ENCODE data around the gene PRKCA.

The PRKCA gene

DNA sequence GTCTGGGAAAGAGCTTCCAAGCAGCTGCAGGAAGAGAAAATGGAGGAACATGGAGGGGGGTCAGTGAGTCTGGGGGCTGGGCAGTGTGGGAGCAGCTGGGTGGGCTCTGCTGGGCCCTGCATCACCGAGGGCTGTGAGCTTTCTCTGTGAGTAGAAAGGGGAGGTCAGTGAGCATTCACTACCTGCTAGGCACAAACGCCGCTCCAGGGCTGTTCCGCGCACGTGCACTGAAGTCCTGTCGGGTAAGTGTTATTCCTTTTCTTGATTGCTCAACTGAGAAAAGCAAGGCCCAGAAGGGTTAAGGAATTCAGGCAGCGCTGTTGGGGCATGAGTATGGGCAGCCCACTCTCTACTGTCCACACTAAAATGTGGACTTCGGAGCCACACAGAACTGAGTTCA is 537.2 kb downstream of the PRKCA start:
- no peak for DNase-seq (ENCODE audit: low spot score)

DNA sequence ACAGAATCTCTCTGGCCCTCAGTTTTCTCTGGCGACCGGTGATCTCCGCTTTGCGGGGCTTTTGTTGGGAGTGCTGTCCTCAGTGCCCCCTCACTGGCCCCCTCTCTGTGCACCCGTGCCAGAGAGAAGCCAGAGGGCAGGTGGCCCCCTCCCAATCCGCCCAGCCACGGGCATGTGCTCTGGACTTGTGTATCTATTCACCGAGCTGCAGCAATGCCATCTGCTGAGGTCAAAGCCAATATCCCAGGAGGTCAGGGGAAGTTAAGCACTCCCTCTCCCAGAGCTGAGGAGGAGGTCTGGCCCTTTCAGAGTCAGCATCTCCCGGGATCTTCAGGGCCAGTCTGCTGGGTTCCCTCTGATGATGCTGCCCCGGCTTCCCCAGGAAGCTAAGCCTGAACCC is 537.6 kb downstream of the PRKCA start:
- no peak for DNase-seq (ENCODE audit: low spot score)

DNA sequence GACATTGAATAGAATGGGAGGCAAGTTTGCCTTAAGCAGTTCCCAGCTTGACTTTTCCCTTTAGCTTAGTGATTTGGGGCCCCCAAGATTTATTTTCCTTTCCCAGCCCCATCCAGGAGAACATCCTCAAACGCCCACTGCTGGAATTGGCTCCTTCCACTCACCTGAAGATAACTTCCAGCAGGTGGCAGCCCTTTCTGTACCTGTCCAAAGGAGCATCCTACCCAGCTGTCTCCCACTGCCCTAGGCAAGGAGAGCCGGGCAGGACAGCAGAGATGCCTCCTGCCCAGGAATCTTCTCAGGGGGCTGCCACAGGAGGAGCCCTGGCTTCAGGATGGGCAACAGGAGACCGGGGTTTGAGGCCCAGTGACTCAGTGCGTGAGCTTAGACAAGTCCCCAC is 538.9 kb downstream of the PRKCA start:
- DNase-seq (ENCODE audit: low spot score) = no peak

DNA sequence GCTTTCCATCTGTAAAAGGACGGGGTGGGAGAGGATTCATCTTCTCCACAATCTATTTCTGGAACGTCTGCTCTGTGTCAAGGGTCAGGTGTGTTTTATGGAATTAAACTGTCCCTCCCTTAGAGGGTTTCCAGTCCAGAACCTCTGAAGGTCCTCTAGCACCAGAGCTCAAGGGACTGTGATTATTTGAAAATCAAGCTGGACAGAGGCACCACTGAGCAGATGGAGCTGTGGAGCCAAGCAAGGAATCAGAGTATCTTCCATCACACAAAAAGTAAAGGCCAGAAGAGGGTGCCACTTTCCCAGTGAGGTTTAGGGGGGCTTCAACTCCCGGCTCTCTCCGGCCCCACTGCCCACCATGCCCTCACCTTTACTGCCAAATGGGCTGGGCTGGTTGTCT is 539.3 kb downstream of the PRKCA start:
- DNase-seq (ENCODE audit: low spot score) = no peak

DNA sequence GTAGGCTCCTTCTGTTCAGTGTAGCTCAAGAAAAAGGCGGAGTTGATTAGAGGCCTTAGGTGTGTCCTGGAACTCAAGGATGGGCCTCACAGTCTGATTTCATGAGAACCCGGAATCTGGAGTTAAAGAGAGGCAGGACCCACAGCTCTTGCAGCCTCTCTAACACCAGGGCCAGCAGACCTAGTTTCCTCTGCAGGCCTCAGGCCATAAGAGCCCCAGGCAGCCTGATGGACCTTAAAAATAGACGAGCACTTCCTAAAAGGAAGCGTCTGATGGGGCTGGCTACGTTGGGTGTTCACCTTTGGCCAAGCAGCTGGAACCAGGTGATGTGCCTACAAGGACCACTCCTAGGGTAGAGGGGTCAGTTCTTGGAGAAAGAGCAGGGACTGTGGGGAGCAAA is 540.1 kb downstream of the PRKCA start:
- no peak for DNase-seq (ENCODE audit: low spot score)

DNA sequence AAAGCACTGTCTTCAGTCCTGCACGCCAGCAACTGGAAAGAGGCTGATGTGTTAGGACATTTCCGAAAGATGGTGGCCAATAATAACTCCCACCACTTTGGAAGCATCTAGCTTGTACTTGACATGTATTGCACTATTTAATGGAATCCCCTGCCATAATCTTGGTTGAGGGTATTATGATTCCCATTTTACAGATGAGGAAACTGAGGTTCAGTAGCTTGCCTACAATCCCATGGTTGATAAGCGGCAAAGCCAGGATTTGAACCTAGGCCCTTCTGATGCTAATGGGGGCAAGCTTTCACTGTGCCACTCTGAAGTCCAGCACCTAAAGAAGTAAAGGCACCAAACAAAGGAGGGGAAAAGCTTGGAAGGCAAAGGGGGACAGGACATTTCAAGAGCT is 540.5 kb downstream of the PRKCA start:
- DNase-seq (ENCODE audit: low spot score) = no peak

DNA sequence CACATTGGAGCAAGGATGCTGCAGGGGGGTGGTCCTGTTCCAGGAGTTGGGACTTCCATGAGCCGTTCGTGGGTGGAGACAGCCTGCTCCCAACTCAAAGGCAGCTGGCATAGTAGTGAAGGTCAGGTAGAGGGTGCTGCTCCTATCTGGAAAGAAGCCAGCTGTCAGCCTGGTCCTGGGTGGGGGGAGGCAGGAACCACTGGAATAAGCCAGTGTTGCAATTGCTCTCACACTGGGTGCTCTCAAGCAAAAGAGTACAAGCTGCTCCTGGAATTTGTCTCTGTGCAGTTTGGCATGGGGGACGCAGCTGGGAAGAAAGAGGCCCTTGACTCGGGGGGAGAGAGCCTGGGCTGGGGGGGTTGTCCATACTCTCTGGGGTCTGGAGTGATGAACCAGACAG is 541.2 kb downstream of the PRKCA start:
- DNase-seq (ENCODE audit: low spot score) = no peak

DNA sequence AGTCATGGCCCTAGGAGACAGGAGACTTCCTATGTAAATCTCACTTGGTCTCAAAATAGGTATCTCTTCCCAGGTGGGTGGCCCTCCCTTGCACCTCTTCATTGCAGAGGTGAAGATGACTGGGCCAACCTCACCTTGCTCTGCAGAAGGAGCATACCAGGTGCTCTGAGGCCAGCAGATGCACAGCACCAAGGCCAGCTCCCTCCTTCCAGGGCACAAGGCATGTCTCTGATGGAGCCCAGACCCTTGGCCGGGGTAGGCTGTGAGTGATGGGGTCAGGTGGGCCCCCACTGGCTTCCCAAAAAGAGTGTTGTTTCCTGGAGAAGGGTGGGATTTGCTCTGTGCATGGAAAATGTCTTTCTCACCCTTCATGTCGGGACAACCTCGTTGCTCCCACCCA is 545.3 kb downstream of the PRKCA start:
- DNase-seq (ENCODE audit: low spot score) = no peak

DNA sequence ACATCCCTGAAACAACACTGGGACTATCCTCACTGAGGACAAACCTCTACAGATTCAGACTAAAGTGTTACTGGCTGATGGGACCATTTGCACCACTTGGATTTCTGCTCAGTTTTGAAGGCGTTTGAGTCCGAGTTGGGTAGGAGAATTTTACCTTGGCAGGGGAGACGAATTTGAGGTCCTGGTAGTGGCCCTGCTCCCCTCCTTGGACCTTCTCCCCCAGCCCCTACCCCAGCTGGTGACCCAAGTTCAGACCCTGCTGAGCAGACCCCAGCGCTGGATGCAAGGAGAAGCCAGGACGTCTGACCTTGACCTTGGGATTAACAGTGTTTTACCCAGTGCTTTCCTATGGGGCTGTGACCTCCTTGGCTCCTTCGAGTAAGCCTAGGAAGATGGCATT is 546.1 kb downstream of the PRKCA start:
- DNase-seq (ENCODE audit: low spot score) = no peak

DNA sequence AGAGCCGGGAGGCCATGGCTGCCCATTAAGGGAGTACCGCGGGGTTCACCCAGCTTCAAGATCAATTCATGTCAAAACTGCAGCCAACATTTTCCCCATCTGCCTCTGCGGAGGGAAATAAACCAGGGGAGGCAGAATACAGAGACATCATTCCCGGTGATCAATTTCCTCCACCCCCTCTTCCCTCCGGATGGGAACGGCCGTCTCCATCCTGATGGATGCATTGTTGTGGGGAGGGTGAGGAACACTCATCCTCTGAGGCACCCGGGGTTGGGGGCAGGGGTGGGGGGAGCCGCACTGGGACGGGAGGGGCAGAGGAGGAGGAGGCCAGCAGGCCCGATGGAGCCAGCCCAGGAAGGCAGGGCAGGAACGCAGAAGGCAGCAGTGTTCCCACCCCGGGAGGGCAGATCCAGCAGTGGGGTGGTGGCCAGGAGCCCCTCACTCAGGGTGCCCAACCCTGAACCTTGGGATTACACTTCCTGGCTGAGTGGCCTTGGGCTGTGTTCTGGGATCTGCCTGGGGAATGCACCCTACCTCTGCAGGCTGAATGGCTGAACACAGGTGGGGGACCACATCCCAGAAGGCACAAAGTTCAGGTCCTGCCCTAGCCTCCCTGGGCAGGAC is 546.7 kb downstream of the PRKCA start:
- DNase-seq (ENCODE audit: low spot score) = no peak

DNA sequence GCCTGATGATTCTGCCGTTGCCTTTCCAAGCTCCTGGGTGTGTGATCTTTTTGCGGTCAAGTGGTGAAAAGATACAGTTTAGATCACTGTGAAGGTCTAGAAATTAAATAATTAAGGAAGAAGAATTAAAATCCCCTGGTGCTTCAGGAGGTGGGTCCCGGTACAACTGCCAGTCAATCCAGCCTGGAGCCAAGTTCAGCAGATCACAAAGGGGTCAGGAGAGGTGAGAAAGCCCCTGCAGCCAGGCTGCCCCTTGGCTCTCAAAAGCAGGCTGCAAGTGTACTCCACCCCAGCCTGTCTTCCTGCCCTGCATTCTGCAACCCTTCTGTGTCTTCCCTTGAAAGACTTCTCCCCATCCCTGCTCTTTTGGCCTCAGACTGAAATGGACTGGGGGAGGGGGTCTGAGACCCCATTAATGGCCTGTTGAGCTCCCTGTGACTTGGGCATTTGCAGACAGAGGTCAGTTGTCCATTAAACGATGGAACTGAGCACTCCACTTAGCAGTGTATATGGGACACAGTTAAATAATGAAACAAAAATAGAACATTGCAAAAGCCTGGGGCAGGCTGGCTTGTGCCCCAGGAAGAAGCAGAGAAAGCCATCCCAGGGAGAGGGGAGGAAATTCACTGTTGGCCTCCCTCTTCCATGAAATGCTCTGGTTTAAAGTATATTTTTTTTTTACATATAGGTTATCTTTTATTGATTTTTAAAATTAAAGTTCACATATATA is 547.6 kb downstream of the PRKCA start:
- DNase-seq (ENCODE audit: low spot score) = no peak

DNA sequence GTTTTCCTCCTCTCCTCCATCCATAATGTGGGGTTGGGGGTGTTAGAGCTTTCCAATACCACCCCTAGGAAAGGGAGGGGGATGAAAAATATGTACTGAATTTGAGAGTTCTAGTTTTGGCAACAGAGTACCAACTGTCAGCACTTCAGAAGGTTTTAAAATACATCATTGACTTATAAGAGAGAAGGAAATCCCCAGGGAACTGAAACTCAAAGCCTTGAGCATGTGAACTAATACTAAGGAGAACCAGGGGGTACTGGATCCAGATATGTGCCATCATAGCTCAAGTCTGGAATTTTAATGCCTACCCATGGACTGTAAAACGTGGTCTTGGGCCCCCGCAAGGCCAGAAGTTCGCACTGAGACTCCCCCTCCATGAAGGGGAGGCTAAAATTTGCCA is 548.3 kb downstream of the PRKCA start:
- no peak for DNase-seq (ENCODE audit: low spot score)

DNA sequence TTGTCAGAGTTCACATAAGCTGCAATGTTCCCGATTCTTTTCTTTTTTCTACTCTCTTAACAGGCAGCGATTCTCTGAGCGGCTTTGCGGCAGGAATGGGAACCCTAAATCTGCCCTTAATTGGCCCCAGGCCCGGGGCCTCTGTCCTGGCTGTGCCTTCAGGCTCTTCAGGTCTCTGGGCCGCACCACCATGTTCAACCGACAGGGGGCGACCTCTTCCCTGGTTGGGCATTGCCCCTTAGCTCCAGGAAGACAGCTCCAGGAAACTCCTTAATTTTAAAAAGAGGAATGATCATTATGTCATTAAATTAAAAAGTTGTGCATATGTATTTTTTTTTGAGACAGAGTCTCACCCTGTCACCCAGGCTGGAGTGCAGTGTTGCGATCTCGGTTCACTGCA is 552.8 kb downstream of the PRKCA start:
- peak; percentile 13 for DNase-seq (ENCODE audit: low spot score)

DNA sequence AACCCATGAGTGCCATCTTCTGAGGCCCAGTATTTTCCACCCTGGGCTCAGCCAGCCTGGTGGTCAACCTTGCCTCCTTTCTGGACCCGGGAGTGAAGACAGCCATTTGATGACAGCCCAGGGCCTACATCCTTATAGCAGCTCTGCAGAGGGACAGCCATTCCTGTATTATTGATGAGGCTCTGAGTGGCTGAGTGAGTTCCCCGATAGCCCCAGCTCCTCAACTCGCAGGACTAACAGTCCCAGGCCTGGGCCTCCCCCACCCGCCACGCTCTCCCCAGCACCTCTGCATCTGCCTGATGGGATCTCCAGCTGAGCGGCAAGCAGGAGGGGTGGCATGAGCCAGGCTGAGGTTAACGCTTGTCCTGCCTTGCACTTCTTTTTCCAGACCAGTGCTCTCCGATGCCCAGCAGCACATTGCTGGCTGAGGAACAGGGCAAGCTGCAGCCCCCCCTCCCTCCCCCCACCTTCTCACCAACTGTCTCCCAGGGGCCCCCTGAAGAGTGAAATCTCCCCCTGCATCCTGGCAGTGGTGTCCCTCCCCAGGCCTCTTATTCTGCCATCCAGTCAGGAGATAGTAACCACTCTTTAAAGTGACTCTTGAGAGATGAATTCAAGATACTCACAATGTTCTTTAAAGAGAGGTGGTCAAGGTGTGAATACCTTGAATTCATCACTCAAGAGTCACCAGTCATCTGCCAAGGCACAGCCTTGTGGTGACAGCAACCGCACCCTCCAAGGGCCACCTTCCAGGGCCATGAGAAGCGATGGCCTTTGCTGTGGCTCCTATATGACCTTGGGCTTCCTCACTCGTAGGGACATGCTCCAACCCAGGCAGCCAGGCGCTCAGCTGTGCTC is 556.0 kb downstream of the PRKCA start:
- no peak for DNase-seq (ENCODE audit: low spot score)

DNA sequence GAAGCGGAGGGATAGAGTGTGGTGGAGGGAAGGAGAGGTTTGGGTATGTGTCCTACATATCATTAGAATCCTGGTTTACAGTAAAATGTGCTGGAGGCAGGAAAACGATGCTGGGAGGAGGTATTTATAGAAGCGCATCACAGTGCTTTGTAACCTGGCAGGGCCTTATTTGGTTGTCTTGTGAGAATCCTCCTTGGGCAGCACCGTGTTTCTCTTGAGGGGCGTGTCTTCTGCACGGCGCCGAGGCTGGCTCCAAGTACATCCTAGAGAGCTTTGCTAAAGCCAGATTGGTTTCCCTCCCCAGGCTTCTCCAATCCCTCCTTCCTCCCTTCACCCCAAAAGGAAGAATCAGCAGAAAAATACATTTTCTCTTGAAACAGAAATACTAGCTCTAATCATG is 556.9 kb downstream of the PRKCA start:
- DNase-seq (ENCODE audit: low spot score) = no peak

DNA sequence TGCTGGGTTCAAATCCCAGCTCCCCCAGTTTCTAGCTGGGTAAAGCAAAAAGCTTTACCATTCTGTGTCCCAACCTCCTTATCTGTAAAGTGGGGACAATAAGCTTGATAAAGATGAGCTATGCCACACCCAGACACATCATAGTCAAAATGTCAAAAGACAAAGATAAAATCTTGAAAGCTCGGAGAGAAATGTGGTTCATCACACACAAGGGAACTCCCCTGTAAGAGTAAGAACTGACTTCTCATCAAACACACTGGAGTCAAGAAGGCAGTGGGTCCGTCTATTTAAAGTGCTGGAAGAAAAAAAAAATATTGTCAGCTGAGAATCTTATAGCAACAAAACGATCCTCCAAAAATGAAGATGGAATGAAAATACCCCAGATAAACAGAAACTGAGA is 557.8 kb downstream of the PRKCA start:
- DNase-seq (ENCODE audit: low spot score) = no peak

All from NAMALWA (cell line).